Esophagus muscularis mucosa (tissue), 4 donors: ENCODE results near the gene TRIM39. TPM values are rescaled to one million over a fixed set of nuclear protein-coding genes. Genes with fewer than 3 reads are reported as not detected.
A peak's percentile ranks its signal among the peaks of the same experiment; 100 is the strongest.

Source experiments
- DNase-seq: peaks from one replicate; pipeline ENCODE4 v3.0.0-alpha.2; 2017; ENCODE audit errors: extremely low spot score
- H3K27ac ChIP-seq, 4 donors: fragments of 200-600 bp; sonication (generic); replicated peaks in 1 of 4; 1 replicate in 3 of 4; 2 replicates in 1 of 4; pipeline ENCODE4 v1.5.1; 2016 to 2019; ENCODE audit warnings: mild to moderate bottlenecking in 1 of 4
- H3K27me3 ChIP-seq, 4 donors: fragments of 200-600 bp; sonication (generic); one replicate each; pipeline versions ENCODE4 v1.5.1 to v1.6.0; 2016 to 2019
- H3K36me3 ChIP-seq, 4 donors: fragments of 200-600 bp; sonication (generic); one replicate each; pipeline ENCODE4 v1.5.1; 2016 to 2019
- H3K4me1 ChIP-seq, 4 donors: fragments of 200-600 bp; sonication (generic); one replicate each; pipeline ENCODE4 v1.5.1; 2016 to 2019
- H3K4me3 ChIP-seq, 4 donors: fragments of 200-600 bp; sonication (generic); 1 replicate in 2 of 4; 2 replicates in 2 of 4; pipeline ENCODE4 v1.5.1; 2016 to 2019; ENCODE audit warnings: mild to moderate bottlenecking in 4 of 4, moderate library complexity in 1 of 4
- H3K9me3 ChIP-seq, 4 donors: fragments of 200-600 bp; sonication (generic); 1 replicate in 3 of 4; 2 replicates in 1 of 4; pipeline ENCODE4 v1.5.1; 2016 to 2019
- CTCF ChIP-seq, 3 experiments: fragments of 200-600 bp in 2 of 3; fragments of 450-650 bp in 1 of 3; sonication (generic) in 2 of 3; IDR thresholded peaks; one replicate each; pipeline ENCODE4 v1.5.1; 2017 to 2019; ENCODE audit warnings: antibody characterized with exemption in 3 of 3, mild to moderate bottlenecking in 2 of 3, moderate library complexity in 1 of 3
- EP300 ChIP-seq: sonication (generic); formaldehyde crosslinking; IDR thresholded peaks from one replicate; pipeline ENCODE4 v1.6.1; 2017; ENCODE audit warnings: antibody characterized with exemption
- POLR2A ChIP-seq: fragments of 450-650 bp; IDR thresholded peaks from one replicate; pipeline ENCODE4 v1.6.1; 2017; ENCODE audit warnings: antibody characterized with exemption, moderate library complexity, mild to moderate bottlenecking, low read depth
- POLR2AphosphoS5 ChIP-seq, 2 donors: sonication (generic); formaldehyde crosslinking; IDR thresholded peaks; one replicate each; pipeline ENCODE4 v1.6.1; 2017; ENCODE audit warnings: antibody characterized with exemption in 2 of 2
- WGBS: methylation state at CpG from one replicate; pipeline ENCODE4 v1.1.5; 2018; 5-methylcytosine and 5-hydroxymethylcytosine counted together
- intact Hi-C: fragments of 100-400 bp; cut with DNase I; formaldehyde crosslinking; loops from one replicate; pipeline ENCODE4 v1.15.1; 2023
- total RNA-seq, 4 donors: library from RNA; depleted of rRNA; stranded (reverse); fragments of >200 nt; gene quantifications; one replicate each; pipeline versions ENCODE4 v1.1.0 to v1.2.1, GENCODE V29; 2016

Gene TRIM39
- total RNA-seq, 4 donors from 2014 or later = 17.4 to 24.5 (median 20.9) TPM

DNA sequence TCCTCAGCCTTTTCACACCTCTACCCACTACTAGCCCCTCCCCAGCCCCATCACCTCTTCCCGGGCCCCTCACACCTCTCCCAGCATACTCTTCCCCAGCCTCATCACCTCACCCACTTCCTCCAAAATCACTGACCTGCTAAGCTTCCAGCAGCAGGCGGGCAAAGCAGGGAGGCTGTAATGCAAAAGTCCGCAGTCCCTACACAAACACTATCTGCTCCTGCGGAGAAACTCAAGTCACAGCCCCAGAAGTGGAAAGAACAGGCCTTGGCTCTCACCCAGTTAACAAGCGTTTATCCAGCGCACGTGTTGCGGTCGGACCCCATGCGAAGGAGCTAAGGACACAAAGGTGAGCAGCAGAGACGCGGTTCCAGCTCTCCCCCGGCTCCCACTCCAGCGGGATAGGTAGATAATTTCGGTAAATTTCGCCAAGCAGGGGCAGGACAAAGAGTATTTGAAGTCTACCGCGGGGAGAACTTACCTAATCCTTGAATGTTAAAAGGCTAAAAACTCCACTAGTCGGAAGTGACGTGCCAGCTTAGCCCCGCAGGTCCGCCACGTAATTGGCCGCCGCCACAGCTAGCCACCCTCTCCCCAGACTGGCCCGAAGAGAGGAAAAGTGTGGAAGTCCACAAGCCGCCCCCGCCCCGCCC is 728 bp upstream of the TRIM39 start:
- intact Hi-C loops = loop anchor here (5.0 kb wide), 1 partner anchor 114 kb away; the partner anchor contains the start of gene TRIM26
- under 1% methylated on average over 25 of the region's 29 CpGs for WGBS
- TF ChIP-seq CTCF (IDR thresholded peaks at IDR 0.05) (no peak), POLR2A (no peak), EP300 (no peak), POLR2AphosphoS5 (IDR thresholded peaks at IDR 0.05) (no peak)

GRCh38 chr6:30327232-30327746 is 562 bp downstream of the TRIM39 start:
- Histone ChIP-seq H3K4me1 (peaks cover 21 to 42% (median 37%) of the 10 kb centered on the region in 4 donors), H3K4me3 (peak overlapping the region; percentile 79 to 88 (median 84)), H3K36me3 (peaks cover 24 to 34% (median 33%) of the 10 kb centered on the region in 4 donors), H3K27ac (peak overlapping the region; percentile 95 to 97 (median 96)), H3K27me3 (no peaks in the 10 kb centered on the region), H3K9me3 (no peaks in the 10 kb centered on the region)
- DNase-seq = no peak
- TF ChIP-seq CTCF (IDR thresholded peaks at IDR 0.05) (no peak), POLR2A (no peak), POLR2AphosphoS5 (IDR thresholded peaks at IDR 0.05) (peak in 1 of 2 donors; percentile 2), EP300 (no peak)
- 4% methylated on average over 12 of the region's 17 CpGs for WGBS
- intact Hi-C loops = loop anchor here (5.0 kb wide), 1 partner anchor 115 kb away; the partner anchor contains the start of gene TRIM26

More for the DNA sequence above, 728 bp upstream of the TRIM39 start:
- DNase-seq = no peak
- H3K27me3 ChIP-seq = no peaks in the 10 kb centered on the region
- H3K4me3 ChIP-seq = peak overlapping the region; percentile 79 to 88 (median 84)
- no peaks in the 10 kb centered on the region for H3K9me3 ChIP-seq
- peaks cover 12 to 21% (median 20%) of the 10 kb centered on the region in 4 donors for H3K36me3 ChIP-seq
- peak overlapping the region; percentile 95 to 97 (median 96) for H3K27ac ChIP-seq
- peaks cover 21 to 47% (median 41%) of the 10 kb centered on the region in 4 donors for H3K4me1 ChIP-seq

- no peaks in the 10 kb centered on the region for H3K27me3 ChIP-seq
- no peak overlapping the region for H3K27ac ChIP-seq
- no peak for DNase-seq
- peaks cover 21 to 38% (median 31%) of the 10 kb centered on the region in 4 donors for H3K4me1 ChIP-seq
- intact Hi-C loops = loop anchor here (5.0 kb wide), 1 partner anchor 116 kb away; the partner anchor contains the start of gene TRIM26
- no peaks in the 10 kb centered on the region for H3K9me3 ChIP-seq
- TF ChIP-seq POLR2AphosphoS5 (IDR thresholded peaks at IDR 0.05) = no peak
- TF ChIP-seq EP300 = no peak
- no peak for TF ChIP-seq CTCF (IDR thresholded peaks at IDR 0.05)
- TF ChIP-seq POLR2A = no peak
- H3K4me3 ChIP-seq = no peak overlapping the region
- H3K36me3 ChIP-seq = peaks cover 24 to 44% (median 39%) of the 10 kb centered on the region in 4 donors
These were observed 1.7 kb downstream of the TRIM39 start for GRCh38 chr6:30328397-30328796.

DNA sequence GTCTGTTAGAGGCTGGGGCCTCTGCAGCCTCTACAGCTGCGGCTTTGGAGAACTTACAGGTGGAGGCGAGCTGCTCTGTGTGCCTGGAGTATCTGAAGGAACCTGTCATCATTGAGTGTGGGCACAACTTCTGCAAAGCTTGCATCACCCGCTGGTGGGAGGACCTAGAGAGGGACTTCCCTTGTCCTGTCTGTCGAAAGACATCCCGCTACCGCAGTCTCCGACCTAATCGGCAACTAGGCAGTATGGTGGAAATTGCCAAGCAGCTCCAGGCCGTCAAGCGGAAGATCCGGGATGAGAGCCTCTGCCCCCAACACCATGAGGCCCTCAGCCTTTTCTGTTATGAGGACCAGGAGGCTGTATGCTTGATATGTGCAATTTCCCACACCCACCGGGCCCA is 2.6 kb downstream of the TRIM39 start:
- WGBS = 95% methylated on average over 12 of the region's 12 CpGs

More for the DNA sequence above, 2.6 kb downstream of the TRIM39 start:
- Histone ChIP-seq H3K9me3 (no peaks in the 10 kb centered on the region), H3K4me1 (peaks cover 20 to 28% (median 27%) of the 10 kb centered on the region in 4 donors), H3K4me3 (no peak overlapping the region), H3K36me3 (peaks cover 24 to 54% (median 48%) of the 10 kb centered on the region in 4 donors), H3K27ac (no peak overlapping the region), H3K27me3 (no peaks in the 10 kb centered on the region)
- DNase-seq = no peak
- no peak for TF ChIP-seq POLR2A
- TF ChIP-seq CTCF (IDR thresholded peaks at IDR 0.05) = no peak
- no peak for TF ChIP-seq POLR2AphosphoS5 (IDR thresholded peaks at IDR 0.05)
- TF ChIP-seq EP300 = no peak
- intact Hi-C loops = loop anchor here (5.0 kb wide), 1 partner anchor 117 kb away; the partner anchor contains the start of gene TRIM26
